ENCODE results near the gene TBC1D24. TPM values are rescaled to one million over a fixed set of nuclear protein-coding genes. Genes with fewer than 3 reads are reported as not detected.
A peak's percentile ranks its signal among the peaks of the same experiment; 100 is the strongest.

TBC1D24 gene
- total and polyA plus RNA-seq, 4 donors: 9.0 to 35.7 (median 23.3) TPM

- H3K4me1 ChIP-seq (ENCODE audit: control insufficient read depth in 5 of 5, insufficient read depth in 5 of 5, low read length in 5 of 5): peaks cover 0 to 26% (median 4%) of the 10 kb centered on the region in 5 donors
- H3K4me3 ChIP-seq: no peak overlapping the region
Measured at GRCh38 chr16:2489581-2489980, 14.7 kb downstream of the TBC1D24 start.

GRCh38 chr16:2490190-2491105 is 15.5 kb downstream of the TBC1D24 start:
- Histone ChIP-seq H3K9me3 (ENCODE audit: control insufficient read depth in 4 of 4, insufficient read depth in 3 of 4, low read length in 3 of 4) (no peaks in the 10 kb centered on the region), H3K27ac (ENCODE audit: low read depth in 1 of 2, low read length in 1 of 2) (no peak overlapping the region), H3K27me3 (ENCODE audit: control insufficient read depth in 3 of 3, insufficient read depth in 3 of 3, low read length in 2 of 3) (no peaks in the 10 kb centered on the region), H3K4me3 (no peak overlapping the region), H3K9ac (ENCODE audit: insufficient read depth in 1 of 2, low read length in 2 of 2) (no peak overlapping the region), H3K36me3 (ENCODE audit: control insufficient read depth in 4 of 4, insufficient read depth in 4 of 4, low read length in 4 of 4) (peaks cover 0 to 6% (median 2%) of the 10 kb centered on the region in 4 donors), H3K4me1 (ENCODE audit: control insufficient read depth in 5 of 5, insufficient read depth in 5 of 5, low read length in 5 of 5) (peaks cover 0 to 18% (median 0%) of the 10 kb centered on the region in 5 donors)
- no peak for ATAC-seq (ENCODE audit: insufficient read depth, low FRiP score)
- TF ChIP-seq CTCF (IDR thresholded peaks at IDR 0.05; ENCODE audit: control extremely low read depth, extremely low read depth): no peak
- WGBS, 2 donors: 90 to 91% methylated on average over 23 of the region's 23 CpGs
- peak in 2 of 3 donors; percentile 47 to 60 for DNase-seq

More at GRCh38 chr16:2489581-2489980, 14.7 kb downstream of the TBC1D24 start:
- WGBS, 2 donors: 96 to 97% methylated on average over 16 of the region's 16 CpGs
- Histone ChIP-seq H3K27me3 (ENCODE audit: control insufficient read depth in 3 of 3, insufficient read depth in 3 of 3, low read length in 2 of 3) (no peaks in the 10 kb centered on the region), H3K36me3 (ENCODE audit: control insufficient read depth in 4 of 4, insufficient read depth in 4 of 4, low read length in 4 of 4) (peaks cover 0 to 6% (median 2%) of the 10 kb centered on the region in 4 donors), H3K9ac (ENCODE audit: insufficient read depth in 1 of 2, low read length in 2 of 2) (no peak overlapping the region), H3K27ac (ENCODE audit: low read depth in 1 of 2, low read length in 1 of 2) (no peak overlapping the region), H3K9me3 (ENCODE audit: control insufficient read depth in 4 of 4, insufficient read depth in 3 of 4, low read length in 3 of 4) (no peaks in the 10 kb centered on the region)
- ATAC-seq (ENCODE audit: insufficient read depth, low FRiP score): no peak
- DNase-seq: no peak
- TF ChIP-seq CTCF (IDR thresholded peaks at IDR 0.05; ENCODE audit: control extremely low read depth, extremely low read depth): no peak

GRCh38 chr16:2492292-2492691 is 17.4 kb downstream of the TBC1D24 start:
- Histone ChIP-seq H3K4me3 (no peak overlapping the region), H3K9me3 (ENCODE audit: control insufficient read depth in 4 of 4, insufficient read depth in 3 of 4, low read length in 3 of 4) (no peaks in the 10 kb centered on the region), H3K27me3 (ENCODE audit: control insufficient read depth in 3 of 3, insufficient read depth in 3 of 3, low read length in 2 of 3) (no peaks in the 10 kb centered on the region), H3K4me1 (ENCODE audit: control insufficient read depth in 5 of 5, insufficient read depth in 5 of 5, low read length in 5 of 5) (peaks cover 0 to 20% (median 2%) of the 10 kb centered on the region in 5 donors), H3K27ac (ENCODE audit: low read depth in 1 of 2, low read length in 1 of 2) (no peak overlapping the region), H3K36me3 (ENCODE audit: control insufficient read depth in 4 of 4, insufficient read depth in 4 of 4, low read length in 4 of 4) (peaks cover 0 to 18% (median 14%) of the 10 kb centered on the region in 4 donors), H3K9ac (ENCODE audit: insufficient read depth in 1 of 2, low read length in 2 of 2) (no peak overlapping the region)
- DNase-seq: no peak
- 87% methylated on average over 13 of the region's 13 CpGs for WGBS, 2 donors
- ATAC-seq (ENCODE audit: insufficient read depth, low FRiP score): no peak
- TF ChIP-seq CTCF (IDR thresholded peaks at IDR 0.05; ENCODE audit: control extremely low read depth, extremely low read depth): no peak

Measured in lung (tissue), 12 donors.